HG03520 (cell line): ENCODE measurements around the gene COL25A1.
"Not testable (repeated sequence)": the region's sequence is repeated elsewhere in the genome, so short reads cannot be mapped to it uniquely, and the experiment has no call there.

Experiments
- ATAC-seq: cut with Tn5 transposase; IDR thresholded peaks from one replicate; pipeline ENCODE4 v1.9.1; 2021; ENCODE audit warnings: mild to moderate bottlenecking, moderate library complexity; ENCODE audit not compliant: unreplicated experiment

The COL25A1 gene

GRCh38 chr4:109131559-109131958 lies 170.9 kb downstream of the COL25A1 start:
- ATAC-seq, result no peak

DNA sequence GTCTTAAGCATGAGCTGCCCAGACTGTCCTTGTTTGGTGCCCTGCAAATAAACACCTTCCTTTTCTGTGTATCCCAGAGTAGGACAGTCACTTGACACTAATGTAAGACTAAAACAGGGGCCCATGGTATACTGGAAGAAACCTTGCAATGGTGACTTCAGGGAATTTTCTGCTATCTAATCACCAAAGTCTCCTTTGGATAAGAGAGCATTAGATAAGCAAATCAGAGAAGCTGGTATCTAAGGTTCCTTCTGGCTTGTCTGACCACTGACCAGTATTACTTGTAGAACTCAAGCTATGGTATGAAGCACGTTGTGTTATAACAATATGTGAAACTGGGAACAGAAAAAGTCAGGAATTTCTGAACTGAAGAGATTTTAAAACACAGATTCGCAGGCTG lies 173.9 kb downstream of the COL25A1 start:
- no peak for ATAC-seq

- no peak for ATAC-seq
Measured at GRCh38 chr4:109127866-109128265, 174.6 kb downstream of the COL25A1 start.

DNA sequence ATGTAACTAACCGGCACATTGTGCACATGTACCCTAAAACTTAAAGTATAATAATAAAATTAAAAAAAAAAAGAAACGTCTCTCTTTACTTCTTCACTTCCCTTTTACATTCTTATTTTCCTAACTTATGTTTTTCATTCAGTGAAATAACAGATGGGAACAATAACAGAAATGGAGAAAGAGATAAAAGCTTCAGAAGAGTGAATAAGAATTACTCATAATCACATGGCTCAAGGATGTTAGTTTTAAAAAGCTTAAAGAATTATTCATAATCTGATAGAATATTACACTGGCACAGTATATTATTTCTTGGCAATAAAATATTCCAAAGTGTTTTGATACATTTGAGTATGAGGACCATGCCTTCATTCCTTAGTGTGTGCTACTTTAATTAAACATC lies 175.6 kb downstream of the COL25A1 start:
- ATAC-seq, result no peak

- no peak for ATAC-seq
Measured at GRCh38 chr4:109125084-109125483, 177.4 kb downstream of the COL25A1 start.

- no peak for ATAC-seq
Measured at GRCh38 chr4:109123951-109124350, 178.5 kb downstream of the COL25A1 start.

DNA sequence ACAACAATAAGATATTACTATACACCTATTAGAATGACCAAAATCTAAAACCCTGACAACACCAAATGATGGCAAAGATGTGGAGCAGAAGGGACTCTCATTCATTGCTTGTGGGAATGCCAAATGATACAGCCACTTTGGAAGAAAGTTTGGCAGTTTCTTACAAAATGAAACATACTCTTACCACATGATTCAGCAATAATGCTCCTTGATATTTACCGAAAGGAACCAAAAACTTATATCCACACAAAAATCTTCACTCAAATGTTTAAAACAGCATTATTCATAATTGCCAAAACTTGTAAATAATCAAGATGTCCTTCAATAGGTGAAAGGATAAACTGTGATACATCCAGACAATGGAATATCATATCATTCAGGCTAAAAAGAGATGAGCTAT lies 180.9 kb downstream of the COL25A1 start:
- no peak for ATAC-seq

GRCh38 chr4:109119852-109120251 lies 182.6 kb downstream of the COL25A1 start:
- no peak for ATAC-seq

GRCh38 chr4:109118635-109119034 lies 183.8 kb downstream of the COL25A1 start:
- ATAC-seq, result no peak

- no peak for ATAC-seq
Measured at GRCh38 chr4:109114501-109114900, 188.0 kb downstream of the COL25A1 start.

GRCh38 chr4:109113521-109113920 lies 188.9 kb downstream of the COL25A1 start:
- ATAC-seq, result no peak

- ATAC-seq, result no peak
Measured at GRCh38 chr4:109111031-109111430, 191.4 kb downstream of the COL25A1 start.

DNA sequence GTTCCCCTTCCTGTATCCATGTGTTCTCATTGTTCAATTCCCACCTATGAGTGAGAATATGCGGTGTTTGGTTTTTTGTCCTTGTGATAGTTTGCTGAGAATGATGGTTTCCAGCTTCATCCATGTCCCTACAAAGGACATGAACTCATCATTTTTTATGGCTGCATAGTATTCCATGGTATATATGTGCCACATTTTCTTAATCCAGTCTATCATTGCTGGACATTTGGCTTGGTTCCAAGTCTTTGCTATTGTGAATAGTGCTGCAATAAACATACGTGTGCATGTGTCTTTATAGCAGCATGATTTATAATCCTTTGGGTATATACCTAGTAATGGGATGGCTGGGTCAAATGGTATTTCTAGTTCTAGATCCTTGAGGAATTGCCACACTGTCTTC lies 194.2 kb downstream of the COL25A1 start:
- ATAC-seq, result not testable (repeated sequence)

GRCh38 chr4:109094056-109094455 lies 208.4 kb downstream of the COL25A1 start:
- no peak for ATAC-seq

DNA sequence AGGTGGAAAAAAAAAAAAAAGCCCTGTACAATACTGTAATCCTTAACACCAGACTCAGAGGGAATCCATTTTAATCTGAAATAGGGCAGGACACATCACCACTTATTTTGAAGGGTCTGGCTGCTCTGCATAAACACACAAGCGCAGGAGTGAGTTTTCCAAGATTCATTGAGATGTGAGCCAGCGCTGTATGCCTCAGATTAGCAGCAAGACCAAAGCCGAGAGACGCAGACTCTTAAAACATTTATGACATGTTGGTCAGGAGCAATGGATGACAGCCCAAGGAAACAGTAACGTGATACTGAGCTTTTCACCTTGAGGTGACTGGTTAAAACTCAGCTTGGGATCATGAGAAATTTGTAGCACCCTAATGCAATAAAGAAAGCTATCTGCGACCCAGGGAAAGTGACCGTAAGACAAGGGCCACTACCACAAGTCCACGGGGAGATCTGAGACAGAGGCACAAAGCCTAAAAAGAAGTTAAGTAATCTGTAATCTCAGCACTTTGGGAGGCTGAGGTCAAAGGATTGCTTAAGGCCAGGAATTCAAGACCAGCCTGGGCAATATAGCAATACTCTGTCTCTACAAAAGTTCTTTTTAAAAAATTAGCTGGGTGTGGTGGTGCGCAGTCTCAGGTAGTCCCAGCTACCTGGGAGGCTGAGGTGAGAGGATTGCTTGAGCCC lies 210.6 kb downstream of the COL25A1 start:
- ATAC-seq, result no peak

GRCh38 chr4:109083911-109084310 lies 218.5 kb downstream of the COL25A1 start:
- no peak for ATAC-seq

DNA sequence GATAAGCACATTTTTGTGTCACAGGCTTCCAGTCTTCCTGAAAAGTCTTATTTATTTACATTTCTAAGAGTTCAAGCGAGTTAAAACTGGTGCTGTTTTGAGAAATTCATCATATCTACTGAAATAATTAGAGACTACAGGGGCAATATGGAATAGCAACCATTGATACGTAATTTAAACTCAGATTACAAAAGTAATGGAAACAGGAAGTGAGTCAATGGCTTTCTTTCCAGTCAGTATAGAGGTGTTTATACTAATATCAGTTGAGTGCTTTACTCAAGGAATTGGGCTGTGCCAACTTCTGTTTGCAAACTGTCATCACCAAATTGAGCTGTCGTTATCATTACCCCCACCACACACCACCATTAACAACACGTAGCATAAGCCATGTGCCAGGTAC lies 222.7 kb downstream of the COL25A1 start:
- no peak for ATAC-seq

DNA sequence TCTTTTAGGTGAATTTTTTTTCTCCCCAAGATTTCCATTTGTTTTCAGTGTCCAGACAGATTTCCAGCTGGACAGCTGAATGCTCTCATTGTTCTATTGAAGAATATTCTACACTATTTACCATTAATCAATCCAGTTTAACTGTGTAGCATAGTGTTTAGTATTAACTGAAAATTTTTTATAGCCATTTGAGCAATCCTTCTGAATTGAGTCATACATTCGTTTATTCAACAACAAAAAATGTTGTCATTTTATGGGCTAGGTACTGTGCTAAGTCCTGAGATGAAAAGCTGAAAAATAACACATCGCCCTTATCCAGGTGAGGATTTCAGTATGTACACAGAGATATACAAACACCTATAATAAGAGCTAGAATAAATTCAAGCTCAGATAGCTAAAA lies 223.3 kb downstream of the COL25A1 start:
- no peak for ATAC-seq

DNA sequence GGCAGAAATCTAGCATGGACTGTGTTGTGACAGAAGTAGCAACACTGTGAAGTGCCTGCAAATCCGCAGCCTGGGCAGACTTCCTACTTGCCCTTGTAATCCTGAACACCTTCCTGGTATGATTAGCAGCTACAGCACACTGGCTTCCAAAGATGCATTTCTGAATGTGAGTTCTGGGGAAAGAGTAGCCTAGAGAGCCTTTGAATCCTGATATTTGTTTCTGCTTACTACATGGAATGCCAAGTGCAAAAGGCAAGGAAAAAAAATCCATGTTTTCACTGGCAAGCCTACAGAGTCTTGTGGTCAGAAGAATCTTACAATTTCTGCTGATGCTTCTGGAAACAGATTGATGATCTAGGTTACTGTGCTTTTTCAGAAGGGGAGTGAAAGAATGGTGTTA lies 223.7 kb downstream of the COL25A1 start:
- ATAC-seq, result no peak

GRCh38 chr4:109077505-109077904 lies 225.0 kb downstream of the COL25A1 start:
- ATAC-seq, result no peak

DNA sequence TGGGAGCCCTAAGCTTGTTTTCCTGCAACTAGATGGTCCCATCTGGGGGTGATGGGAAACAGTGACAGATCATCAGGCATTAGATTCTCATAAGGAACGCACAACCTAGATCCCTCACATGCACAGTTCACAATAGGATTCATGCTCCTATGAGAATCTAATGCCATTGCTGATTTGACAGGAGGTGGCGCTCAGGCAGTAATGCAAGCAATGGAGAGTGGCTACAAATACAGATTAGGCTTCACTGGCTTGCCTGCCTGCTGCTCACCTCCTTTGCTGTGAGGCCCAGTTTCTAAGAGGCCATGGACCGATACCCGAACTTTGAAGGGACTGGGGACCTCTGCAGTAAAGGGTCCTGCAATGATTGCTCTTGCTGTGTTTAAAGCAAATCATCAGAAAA lies 225.7 kb downstream of the COL25A1 start:
- ATAC-seq, result not testable (repeated sequence)

GRCh38 chr4:109075621-109076020 lies 226.8 kb downstream of the COL25A1 start:
- ATAC-seq, result no peak

DNA sequence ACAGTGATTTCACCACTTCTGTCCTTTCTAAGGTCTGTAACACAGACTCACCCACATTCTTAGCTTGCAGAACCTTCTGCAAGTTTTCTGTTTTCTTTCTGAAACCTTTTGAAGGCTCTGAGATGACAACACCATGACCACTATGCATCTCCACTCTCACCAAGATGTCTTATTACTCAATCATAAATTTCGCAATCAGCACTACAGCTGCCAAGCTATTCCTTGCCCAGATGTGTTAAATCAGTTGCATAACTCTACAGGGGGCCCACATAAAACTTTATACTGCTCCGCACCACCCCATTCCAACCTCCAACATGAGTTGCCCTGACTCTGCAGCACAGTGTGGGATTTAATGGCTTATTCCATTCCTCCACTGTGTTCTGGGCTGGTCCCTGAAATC lies 229.9 kb downstream of the COL25A1 start:
- ATAC-seq, result no peak
